LNCAP (cell line): ENCODE data around the gene NRF1.
A peak's percentile ranks its signal among the peaks of the same experiment; 100 is the strongest.

Experiments used
- CTCF ChIP-seq: fragments of 450-650 bp; IDR thresholded peaks from 2 replicates; pipeline ENCODE4 v1.5.1; 2017; ENCODE audit warnings: mild to moderate bottlenecking

NRF1 gene

GRCh38 chr7:129649128-129649690 lies 37.7 kb downstream of the NRF1 start:
- TF ChIP-seq CTCF = no peak

DNA sequence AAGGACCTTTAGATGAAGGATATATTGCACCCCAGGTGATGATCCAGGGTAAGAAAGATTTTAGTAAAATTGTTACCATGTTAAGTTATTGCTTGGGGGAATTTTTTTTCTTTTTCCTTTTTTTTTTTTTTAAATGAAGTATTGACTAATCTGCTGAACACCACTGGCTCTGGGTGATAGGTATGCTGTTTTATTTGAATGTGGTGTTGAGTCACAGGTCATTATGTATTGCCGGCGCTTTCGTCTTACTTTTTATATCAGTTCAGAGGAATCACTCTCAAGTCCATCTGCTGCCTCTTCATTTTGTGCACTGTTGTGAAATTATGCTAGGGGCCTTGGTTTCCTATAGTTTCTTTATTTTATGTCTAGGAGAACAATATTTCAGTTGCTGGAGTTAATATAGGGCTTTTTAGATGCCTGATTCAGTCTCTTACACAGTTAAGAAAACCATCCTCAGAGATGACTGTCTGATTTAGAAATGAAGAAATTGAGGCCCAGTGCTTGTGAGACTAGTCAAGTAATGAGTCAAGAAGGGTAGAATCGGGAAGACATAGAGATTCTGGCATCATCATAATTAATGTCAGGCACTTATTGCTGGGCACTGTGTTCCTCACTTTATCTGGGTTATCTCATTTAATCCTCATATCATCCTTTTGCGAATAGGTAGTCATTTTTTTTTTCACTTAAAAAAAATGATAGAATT lies 38.7 kb downstream of the NRF1 start:
- TF ChIP-seq CTCF = no peak

- TF ChIP-seq CTCF = no peak
Observed at GRCh38 chr7:129652914-129653313, 41.4 kb downstream of the NRF1 start.

GRCh38 chr7:129655811-129656210 lies 44.3 kb downstream of the NRF1 start:
- TF ChIP-seq CTCF = no peak

GRCh38 chr7:129657363-129657762 lies 45.8 kb downstream of the NRF1 start:
- no peak for TF ChIP-seq CTCF

GRCh38 chr7:129661645-129662182 lies 50.2 kb downstream of the NRF1 start:
- no peak for TF ChIP-seq CTCF

GRCh38 chr7:129664029-129665012 lies 52.8 kb downstream of the NRF1 start:
- TF ChIP-seq CTCF = peak; percentile 62
